ENCODE results near the gene HSPD1. TPM values are rescaled to one million over a fixed set of nuclear protein-coding genes. Genes with fewer than 3 reads are reported as not detected.

Gene HSPD1
- total RNA-seq, 4 donors from 2014 or later: 76.8 to 258 (median 161) TPM

DNA sequence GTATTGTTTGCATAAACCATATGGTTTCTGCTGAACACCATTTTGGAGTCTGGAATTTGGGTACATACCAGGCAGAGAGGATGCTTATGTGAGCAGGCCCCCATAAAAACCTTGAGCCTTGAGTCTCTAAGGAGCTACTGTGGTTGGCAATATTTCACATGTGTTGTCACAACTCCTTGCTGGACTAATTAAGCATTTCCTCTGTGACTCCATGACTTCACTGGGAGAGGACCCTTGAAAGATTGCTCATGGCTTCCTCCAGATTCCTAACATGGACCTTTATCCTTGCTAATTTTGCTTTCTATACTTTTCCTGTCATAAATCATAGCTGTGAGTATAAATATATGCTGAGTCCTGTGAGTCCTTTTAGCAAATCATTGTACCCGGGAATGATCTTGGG lies 53.9 kb downstream of the HSPD1 start:
- TF ChIP-seq, protein P1, sequence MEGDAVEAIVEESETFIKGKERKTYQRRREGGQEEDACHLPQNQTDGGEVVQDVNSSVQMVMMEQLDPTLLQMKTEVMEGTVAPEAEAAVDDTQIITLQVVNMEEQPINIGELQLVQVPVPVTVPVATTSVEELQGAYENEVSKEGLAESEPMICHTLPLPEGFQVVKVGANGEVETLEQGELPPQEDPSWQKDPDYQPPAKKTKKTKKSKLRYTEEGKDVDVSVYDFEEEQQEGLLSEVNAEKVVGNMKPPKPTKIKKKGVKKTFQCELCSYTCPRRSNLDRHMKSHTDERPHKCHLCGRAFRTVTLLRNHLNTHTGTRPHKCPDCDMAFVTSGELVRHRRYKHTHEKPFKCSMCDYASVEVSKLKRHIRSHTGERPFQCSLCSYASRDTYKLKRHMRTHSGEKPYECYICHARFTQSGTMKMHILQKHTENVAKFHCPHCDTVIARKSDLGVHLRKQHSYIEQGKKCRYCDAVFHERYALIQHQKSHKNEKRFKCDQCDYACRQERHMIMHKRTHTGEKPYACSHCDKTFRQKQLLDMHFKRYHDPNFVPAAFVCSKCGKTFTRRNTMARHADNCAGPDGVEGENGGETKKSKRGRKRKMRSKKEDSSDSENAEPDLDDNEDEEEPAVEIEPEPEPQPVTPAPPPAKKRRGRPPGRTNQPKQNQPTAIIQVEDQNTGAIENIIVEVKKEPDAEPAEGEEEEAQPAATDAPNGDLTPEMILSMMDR (IDR thresholded peaks at IDR 0.05): no peak
- TF ChIP-seq POLR2A (IDR thresholded peaks at IDR 0.05): no peak
- H3K27me3 ChIP-seq: no peaks in the 10 kb centered on the region
- H3K9me3 ChIP-seq: no peaks in the 10 kb centered on the region
- DNase-seq: no peak
- no peak overlapping the region for H3K4me3 ChIP-seq
- no peaks in the 10 kb centered on the region for H3K4me1 ChIP-seq
- no peaks in the 10 kb centered on the region for H3K36me3 ChIP-seq
- no peak overlapping the region for H3K27ac ChIP-seq
- intact Hi-C loops (cut with DNase I; ENCODE audit: low total_unique reads): no loop called here

GRCh38 chr2:197442857-197443256 lies 56.8 kb downstream of the HSPD1 start:
- no peaks in the 10 kb centered on the region for H3K4me1 ChIP-seq
- no peaks in the 10 kb centered on the region for H3K9me3 ChIP-seq
- peak overlapping the region in 1 of 2 donors; percentile 33 for H3K27ac ChIP-seq
- H3K27me3 ChIP-seq: no peaks in the 10 kb centered on the region
- no peak for DNase-seq
- TF ChIP-seq, protein P1 (IDR thresholded peaks at IDR 0.05): no peak
- TF ChIP-seq POLR2A (IDR thresholded peaks at IDR 0.05): no peak
- no peaks in the 10 kb centered on the region for H3K36me3 ChIP-seq
- H3K4me3 ChIP-seq: no peak overlapping the region
- intact Hi-C loops (cut with DNase I; ENCODE audit: low total_unique reads): no loop called here

DNA sequence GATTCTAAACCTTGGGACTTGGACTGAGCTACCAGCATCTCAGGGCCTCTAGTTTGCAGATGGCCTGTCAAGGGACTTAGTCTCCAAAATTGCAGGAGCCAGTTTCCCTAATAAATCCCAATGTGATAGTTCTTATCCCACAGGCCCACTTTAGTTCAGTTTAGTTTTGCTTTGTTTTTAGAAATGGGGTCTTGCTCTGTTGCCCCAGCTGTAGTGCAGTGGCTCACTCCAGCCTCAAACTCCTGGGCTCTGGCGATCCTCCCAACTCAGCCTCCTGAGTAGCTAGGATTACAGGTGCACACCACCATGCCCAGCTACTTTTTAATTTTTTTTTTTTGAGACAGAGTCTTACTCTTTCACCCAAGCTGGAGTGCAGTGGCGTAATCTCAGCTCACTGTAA lies 62.3 kb downstream of the HSPD1 start:
- H3K27ac ChIP-seq: no peak overlapping the region
- intact Hi-C loops (cut with DNase I; ENCODE audit: low total_unique reads): loop anchor here (10.0 kb wide), 1 partner anchor 57 kb away; the partner anchor contains the start of gene HSPD1
- TF ChIP-seq, protein P1 (IDR thresholded peaks at IDR 0.05): no peak
- no peak for DNase-seq
- no peak overlapping the region for H3K4me3 ChIP-seq
- H3K36me3 ChIP-seq: no peaks in the 10 kb centered on the region
- H3K4me1 ChIP-seq: peaks cover 0 to 9% of the 10 kb centered on the region in 2 donors
- H3K27me3 ChIP-seq: no peaks in the 10 kb centered on the region
- no peaks in the 10 kb centered on the region for H3K9me3 ChIP-seq

Small RNA genes lying within 50 kb of the gene (small RNA-seq; reads per million reads assigned to genes)
- gene AC020550.1 (not detected), gene RNU6-1029P (not detected)

Other genes with a start within 250 kb of the HSPD1 start
- 10 to 100 TPM; 14.4 to 71.5 (median 23.2) TPM for gene ANKRD44, start 189.1 kb downstream of the HSPD1 start, total RNA-seq
- 1,000 to 10,000 TPM in 1 of 4 donors, 100 to 1,000 TPM in 3; 356 to 1,013 (median 641) TPM for gene SF3B1, start 64.8 kb downstream of the HSPD1 start, total RNA-seq
- gene COQ10B, start 46.3 kb downstream of the HSPD1 start, total RNA-seq: 10 to 100 TPM; 23.8 to 34.1 (median 28.5) TPM
- gene HSPE1, start 539 bp upstream of the HSPD1 start, total RNA-seq: 10 to 100 TPM; 22.3 to 55.0 (median 39.4) TPM
- gene MOB4, start 16.2 kb upstream of the HSPD1 start, total RNA-seq: 10 to 100 TPM; 23.3 to 58.6 (median 43.0) TPM
- gene RFTN2, start 175.7 kb upstream of the HSPD1 start, total RNA-seq: 10 to 100 TPM in 2 of 4 donors, 1 to 10 TPM in 2; 2.0 to 26.7 (median 9.5) TPM
- gene MARS2, start 205.5 kb upstream of the HSPD1 start, total RNA-seq: 10 to 100 TPM in 1 of 4 donors, 1 to 10 TPM in 2, not detected in 1; 4.7 to 17.9 (median 8.0) TPM

Measured in uterus (tissue), 4 donors.